ENCODE measurements around the gene NOL3.

- no peak for TF ChIP-seq CREB1 (IDR thresholded peaks at IDR 0.05; ENCODE audit: low read depth)
- TF ChIP-seq EP300 (IDR thresholded peaks at IDR 0.05; ENCODE audit: borderline replicate concordance), result no peak
- TF ChIP-seq RAD21 (IDR thresholded peaks at IDR 0.05; ENCODE audit: low read depth), result no peak
- TF ChIP-seq NFIC (IDR thresholded peaks at IDR 0.05), result no peak
- TF ChIP-seq TAF1 (IDR thresholded peaks at IDR 0.05; ENCODE audit: low read depth), result no peak
- no peak for TF ChIP-seq EGR1 (IDR thresholded peaks at IDR 0.05)
- TF ChIP-seq MAX (IDR thresholded peaks at IDR 0.05), result no peak
- no peak for TF ChIP-seq CEBPB (IDR thresholded peaks at IDR 0.05)
- TF ChIP-seq YY1 (IDR thresholded peaks at IDR 0.05; ENCODE audit: low read depth), result no peak
- no peak for TF ChIP-seq TCF12 (IDR thresholded peaks at IDR 0.05; ENCODE audit: low read depth)
- no peak for TF ChIP-seq TEAD4 (IDR thresholded peaks at IDR 0.05)
- TF ChIP-seq FOXM1 (IDR thresholded peaks at IDR 0.05; ENCODE audit: borderline replicate concordance, low read depth), result no peak
- no peak for TF ChIP-seq USF1 (IDR thresholded peaks at IDR 0.05)
Measured at GRCh38 chr16:67148656-67149275, 21.6 kb upstream of the NOL3 start.
